PC-3 (cell line): Measurements from ENCODE around the gene GPC3. TPM values are rescaled to one million over a fixed set of nuclear protein-coding genes. Genes with fewer than 3 reads are reported as not detected.

ENCODE experiments used
- ATAC-seq: fragments of 200-7000 bp; cut with Tn5 transposase; 2 replicates; pipeline ENCODE4 v1.9.1; 2020; ENCODE audit warnings: mild to moderate bottlenecking, moderate library complexity
- BruUV-seq: library from RNA; stranded (reverse); fragments of 400-500 nt; replicated peaks from 2 replicates; lab custom pipeline; 2021; lab: Mats Ljungman, UMichigan
- CTCF ChIA-PET: fragments of 300-600 bp; sonication (Branson Sonifier 250); formaldehyde crosslinking; loops from one replicate; lab custom pipeline; 2022; ENCODE audit warnings: antibody characterized with exemption; lab: Charles Lee
- POLR2A ChIA-PET: fragments of 300-600 bp; sonication (Branson Sonifier 250); formaldehyde crosslinking; loops from one replicate; lab custom pipeline; 2022; ENCODE audit warnings: antibody characterized with exemption; ENCODE audit not compliant: unreplicated experiment; lab: Charles Lee
- DNase-seq: peaks from one replicate; pipeline ENCODE4 v3.0.0-alpha.2; 2015
- H2AFZ ChIP-seq: fragments of 300-600 bp; sonication (generic); 2 replicates; pipeline ENCODE4 v1.6.0; 2016; ENCODE audit warnings: antibody characterized with exemption, low read length
- H3F3A ChIP-seq: fragments of 300-600 bp; sonication (generic); one replicate; pipeline ENCODE4 v1.6.0; 2017; ENCODE audit warnings: antibody characterized with exemption, low read length, control low read depth, mild to moderate bottlenecking; ENCODE audit not compliant: unreplicated experiment
- H3K27ac ChIP-seq: fragments of 300-600 bp; sonication (generic); 2 replicates; pipeline ENCODE4 v1.5.1; 2016; ENCODE audit warnings: mild to moderate bottlenecking, low read length
- H3K27me3 ChIP-seq: fragments of 300-600 bp; sonication (generic); 2 replicates; pipeline ENCODE4 v1.6.1; 2016; ENCODE audit warnings: low read length, mixed read lengths
- H3K36me3 ChIP-seq: fragments of 300-600 bp; sonication (generic); 2 replicates; pipeline ENCODE4 v1.6.1; 2016; ENCODE audit warnings: low read depth, mixed run types, low read length, mixed read lengths
- H3K4me1 ChIP-seq: fragments of 300-600 bp; sonication (generic); 2 replicates; pipeline ENCODE4 v1.5.1; 2016; ENCODE audit warnings: low read length; ENCODE audit not compliant: insufficient read depth
- H3K4me2 ChIP-seq: fragments of 300-600 bp; sonication (generic); 2 replicates; pipeline ENCODE4 v1.6.0; 2016; ENCODE audit warnings: low read length
- H3K4me3 ChIP-seq: fragments of 300-600 bp; sonication (generic); 2 replicates; pipeline ENCODE4 v1.5.1; 2016; ENCODE audit warnings: mild to moderate bottlenecking, low read length, mixed read lengths
- H3K79me2 ChIP-seq: fragments of 300-600 bp; sonication (generic); 2 replicates; pipeline ENCODE4 v1.6.1; 2017; ENCODE audit warnings: low read length, mixed read lengths
- H3K9ac ChIP-seq: fragments of 300-600 bp; sonication (generic); 2 replicates; pipeline ENCODE4 v1.6.0; 2016; ENCODE audit warnings: mild to moderate bottlenecking, low read length
- H3K9me2 ChIP-seq: fragments of 300-600 bp; sonication (generic); replicated peaks from 2 replicates; pipeline ENCODE4 v1.6.1; 2016; ENCODE audit warnings: mixed run types, low read length, mixed read lengths
- H3K9me3 ChIP-seq: fragments of 300-600 bp; sonication (generic); 2 replicates; pipeline ENCODE4 v1.6.1; 2016; ENCODE audit warnings: low read length, mixed read lengths
- H4K20me1 ChIP-seq: fragments of 300-600 bp; sonication (generic); 2 replicates; pipeline ENCODE4 v1.6.1; 2016; ENCODE audit warnings: low read length, mixed read lengths
- CTCF ChIP-seq: fragments of 300-600 bp; sonication (generic); conservative IDR thresholded peaks from 2 replicates; pipeline ENCODE4 v1.5.1; 2017; ENCODE audit warnings: antibody characterized with exemption, low read depth, mild to moderate bottlenecking, low read length
- EZH2 ChIP-seq: fragments of 300-600 bp; sonication (generic); IDR thresholded peaks from one replicate; pipeline ENCODE4 v1.6.1; 2017; ENCODE audit warnings: antibody characterized with exemption, mild to moderate bottlenecking, low read length; ENCODE audit not compliant: unreplicated experiment
- EZH2phosphoT487 ChIP-seq: fragments of 300-600 bp; sonication (generic); IDR thresholded peaks from 2 replicates; pipeline ENCODE4 v1.6.1; 2018; ENCODE audit warnings: mild to moderate bottlenecking, antibody characterized with exemption, low read length, borderline replicate concordance
- intact Hi-C: fragments of 100-400 bp; cut with micrococcal nuclease; formaldehyde crosslinking; loops from 2 replicates; pipeline ENCODE4 v1.9.0; 2023
- total RNA-seq: library from RNA; depleted of rRNA; stranded (reverse); fragments of >200 nt; gene quantifications from 2 replicates; pipeline ENCODE4 v1.2.3, GENCODE V29; 2014

The GPC3 gene
- total RNA-seq, 1 experiment from 2014 or later: not detected

GRCh38 chrX:133972916-133973315 is 12.5 kb downstream of the GPC3 start:
- H3K4me2 ChIP-seq: no peak overlapping the region
- no TSS peak for BruUV-seq
- DNase-seq (no peak), ATAC-seq (no peak)
- no peak overlapping the region for H3K4me3 ChIP-seq
- H3K36me3 ChIP-seq: no peaks in the 10 kb centered on the region
- no peaks in the 10 kb centered on the region for H3F3A ChIP-seq
- no peaks in the 10 kb centered on the region for H3K4me1 ChIP-seq
- TF ChIP-seq EZH2 (no peak), EZH2phosphoT487 (no peak), CTCF (no peak)
- no peak overlapping the region for H3K27ac ChIP-seq
- intact Hi-C loops: no loop called here
- POLR2A ChIA-PET: no interaction called here
- peaks cover 22% of the 10 kb centered on the region for H3K27me3 ChIP-seq
- no peaks in the 10 kb centered on the region for H3K9me2 ChIP-seq
- CTCF ChIA-PET: no interaction called here
- H3K79me2 ChIP-seq: no peaks in the 10 kb centered on the region
- no peaks in the 10 kb centered on the region for H3K9me3 ChIP-seq
- H4K20me1 ChIP-seq: no peaks in the 10 kb centered on the region
- H3K9ac ChIP-seq: no peak overlapping the region
- H2AFZ ChIP-seq: no peak overlapping the region

GRCh38 chrX:133971586-133971985 is 13.8 kb downstream of the GPC3 start:
- no peaks in the 10 kb centered on the region for H3K4me1 ChIP-seq
- no peaks in the 10 kb centered on the region for H3F3A ChIP-seq
- BruUV-seq: no TSS peak
- H4K20me1 ChIP-seq: no peaks in the 10 kb centered on the region
- H3K4me2 ChIP-seq: no peak overlapping the region
- DNase-seq (no peak), ATAC-seq (no peak)
- H3K9me2 ChIP-seq: no peaks in the 10 kb centered on the region
- no peaks in the 10 kb centered on the region for H3K36me3 ChIP-seq
- TF ChIP-seq EZH2phosphoT487 (no peak), CTCF (no peak), EZH2 (no peak)
- ChIA-PET CTCF (no interaction called here), POLR2A (no interaction called here)
- no peaks in the 10 kb centered on the region for H3K9me3 ChIP-seq
- H3K27ac ChIP-seq: no peak overlapping the region
- no peak overlapping the region for H3K4me3 ChIP-seq
- intact Hi-C loops: no loop called here
- no peak overlapping the region for H3K9ac ChIP-seq
- H3K27me3 ChIP-seq: peaks cover 30% of the 10 kb centered on the region
- no peaks in the 10 kb centered on the region for H3K79me2 ChIP-seq
- no peak overlapping the region for H2AFZ ChIP-seq

- DNase-seq: no peak
- H3K4me3 ChIP-seq: no peak overlapping the region
- H3K9me2 ChIP-seq: no peaks in the 10 kb centered on the region
- ChIA-PET POLR2A (no interaction called here), CTCF (no interaction called here)
- H3F3A ChIP-seq: no peaks in the 10 kb centered on the region
- no peak for ATAC-seq
- H3K36me3 ChIP-seq: no peaks in the 10 kb centered on the region
- intact Hi-C loops: no loop called here
- no TSS peak for BruUV-seq
- no peaks in the 10 kb centered on the region for H3K79me2 ChIP-seq
- H3K27ac ChIP-seq: no peak overlapping the region
- H4K20me1 ChIP-seq: no peaks in the 10 kb centered on the region
- no peak overlapping the region for H2AFZ ChIP-seq
- no peak overlapping the region for H3K4me2 ChIP-seq
- TF ChIP-seq CTCF (no peak), EZH2 (no peak), EZH2phosphoT487 (no peak)
- no peak overlapping the region for H3K9ac ChIP-seq
- peaks cover 43% of the 10 kb centered on the region for H3K27me3 ChIP-seq
- H3K9me3 ChIP-seq: no peaks in the 10 kb centered on the region
- H3K4me1 ChIP-seq: no peaks in the 10 kb centered on the region
Observed at GRCh38 chrX:133970076-133970475, 15.3 kb downstream of the GPC3 start.
